GM18526 (cell line): Measurements from ENCODE around the gene TUBB.

Source experiments
- POLR2A ChIP-seq: IDR thresholded peaks from 3 replicates; pipeline ENCODE4 v1.6.1; 2011; ENCODE audit not compliant: insufficient read length; ENCODE audit errors: extremely low read depth

Gene TUBB

GRCh38 chr6:30759575-30760239, 39.6 kb downstream of the TUBB start:
- no peak for TF ChIP-seq POLR2A

- TF ChIP-seq POLR2A: no peak
Observed at GRCh38 chr6:30760549-30760948, 40.4 kb downstream of the TUBB start.

GRCh38 chr6:30761791-30762429, 41.8 kb downstream of the TUBB start:
- TF ChIP-seq POLR2A: no peak

GRCh38 chr6:30763155-30763617, 43.0 kb downstream of the TUBB start:
- TF ChIP-seq POLR2A: no peak

- no peak for TF ChIP-seq POLR2A
Observed at GRCh38 chr6:30763618-30764489, 43.7 kb downstream of the TUBB start.

- no peak for TF ChIP-seq POLR2A
Observed at GRCh38 chr6:30766461-30767157, 46.5 kb downstream of the TUBB start.

- no peak for TF ChIP-seq POLR2A
Observed at GRCh38 chr6:30767158-30767943, 47.2 kb downstream of the TUBB start.

GRCh38 chr6:30767944-30768301, 47.8 kb downstream of the TUBB start:
- TF ChIP-seq POLR2A: no peak

- no peak for TF ChIP-seq POLR2A
Observed at GRCh38 chr6:30768634-30769087, 48.5 kb downstream of the TUBB start.

GRCh38 chr6:30769088-30769852, 49.1 kb downstream of the TUBB start:
- no peak for TF ChIP-seq POLR2A

GRCh38 chr6:30769853-30770524, 49.8 kb downstream of the TUBB start:
- TF ChIP-seq POLR2A: no peak

- TF ChIP-seq POLR2A: no peak
Observed at GRCh38 chr6:30770592-30770991, 50.4 kb downstream of the TUBB start.

- no peak for TF ChIP-seq POLR2A
Observed at GRCh38 chr6:30774701-30775100, 54.5 kb downstream of the TUBB start.
